Measurements from ENCODE around the gene RASAL1.

GRCh38 chr12:113134521-113134951 lies 1.0 kb downstream of the RASAL1 start:
- TF ChIP-seq, protein P1, sequence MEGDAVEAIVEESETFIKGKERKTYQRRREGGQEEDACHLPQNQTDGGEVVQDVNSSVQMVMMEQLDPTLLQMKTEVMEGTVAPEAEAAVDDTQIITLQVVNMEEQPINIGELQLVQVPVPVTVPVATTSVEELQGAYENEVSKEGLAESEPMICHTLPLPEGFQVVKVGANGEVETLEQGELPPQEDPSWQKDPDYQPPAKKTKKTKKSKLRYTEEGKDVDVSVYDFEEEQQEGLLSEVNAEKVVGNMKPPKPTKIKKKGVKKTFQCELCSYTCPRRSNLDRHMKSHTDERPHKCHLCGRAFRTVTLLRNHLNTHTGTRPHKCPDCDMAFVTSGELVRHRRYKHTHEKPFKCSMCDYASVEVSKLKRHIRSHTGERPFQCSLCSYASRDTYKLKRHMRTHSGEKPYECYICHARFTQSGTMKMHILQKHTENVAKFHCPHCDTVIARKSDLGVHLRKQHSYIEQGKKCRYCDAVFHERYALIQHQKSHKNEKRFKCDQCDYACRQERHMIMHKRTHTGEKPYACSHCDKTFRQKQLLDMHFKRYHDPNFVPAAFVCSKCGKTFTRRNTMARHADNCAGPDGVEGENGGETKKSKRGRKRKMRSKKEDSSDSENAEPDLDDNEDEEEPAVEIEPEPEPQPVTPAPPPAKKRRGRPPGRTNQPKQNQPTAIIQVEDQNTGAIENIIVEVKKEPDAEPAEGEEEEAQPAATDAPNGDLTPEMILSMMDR (conservative IDR thresholded peaks at IDR 0.05 in 1 of 2, IDR thresholded peaks at IDR 0.05 in 1 of 2; ENCODE audit: low read depth in 1 of 2, low read length in 2 of 2), result no peak
- no peak for TF ChIP-seq EZH2 (IDR thresholded peaks at IDR 0.05; ENCODE audit: low read length, missing control alignments)

Measured in fibroblast of lung (primary cell).